Natural killer cell (primary cell): ENCODE data around the gene CTPS2. TPM values are rescaled to one million over a fixed set of nuclear protein-coding genes. Genes with fewer than 3 reads are reported as not detected.

Source experiments
- total RNA-seq, 4 donors: library from RNA; stranded (reverse); fragments of 120-200 nt in 1 of 4; gene quantifications; one replicate each; pipeline versions ENCODE4 v1.2.3 to v1.2.4, GENCODE V29; 2013 to 2022

CTPS2 gene
- total RNA-seq, 3 donors from 2014 or later (not counting 1 experiment from before 2014, with no cell fraction given): 3.6 to 6.0 (median 5.2) TPM

Other genes with a start within 250 kb of the CTPS2 start
- gene S100G, start 62.5 kb downstream of the CTPS2 start, total RNA-seq: not detected
- gene SYAP1, start 6.9 kb upstream of the CTPS2 start, total RNA-seq: 10 to 100 TPM; 42.9 to 58.4 (median 45.4) TPM
- 10 to 100 TPM in 1 of 3 donors, 1 to 10 TPM in 2; 8.1 to 16.9 (median 9.9) TPM for gene TXLNG, start 73.8 kb upstream of the CTPS2 start, total RNA-seq
- 100 to 1,000 TPM; 124 to 170 (median 139) TPM for gene RBBP7, start 157.7 kb upstream of the CTPS2 start, total RNA-seq
- gene REPS2, start 234.0 kb upstream of the CTPS2 start, total RNA-seq: 1 to 10 TPM in 1 of 3 donors, under 1 TPM in 2; 0.27 to 9.2 (median 0.59) TPM